Upper lobe of left lung (tissue), 6 donors: ENCODE data around the gene PTPRM. TPM values are rescaled to one million over a fixed set of nuclear protein-coding genes. Genes with fewer than 3 reads are reported as not detected.

Experiments used
- ATAC-seq, 2 donors: fragments of 200-7000 bp; cut with Tn5 transposase; one replicate each; pipeline ENCODE4 v1.9.1; 2022; ENCODE audit warnings: mild to moderate bottlenecking in 2 of 2, moderate library complexity in 2 of 2; ENCODE audit not compliant: low FRiP score in 2 of 2
- DNase-seq, 2 donors: peaks; one replicate each; pipeline ENCODE4 v3.0.0-alpha.2; 2019 to 2020
- H3K27ac ChIP-seq, 4 donors: fragments of 200-600 bp; sonication (generic); one replicate each; pipeline ENCODE4 v1.5.1; 2016 to 2019
- H3K27me3 ChIP-seq, 4 donors: fragments of 200-600 bp; sonication (generic); one replicate each; pipeline ENCODE4 v1.5.1; 2017 to 2019
- H3K36me3 ChIP-seq, 4 donors: fragments of 200-600 bp; sonication (generic); one replicate each; pipeline ENCODE4 v1.5.1; 2016 to 2019
- H3K4me1 ChIP-seq, 4 donors: fragments of 200-600 bp; sonication (generic); one replicate each; pipeline ENCODE4 v1.5.1; 2018 to 2019
- H3K4me3 ChIP-seq, 4 donors: fragments of 200-600 bp; sonication (generic); one replicate each; pipeline ENCODE4 v1.5.1; 2017 to 2019; ENCODE audit warnings: mild to moderate bottlenecking in 2 of 4, moderate library complexity in 1 of 4
- H3K9me3 ChIP-seq, 4 donors: fragments of 200-600 bp; sonication (generic); one replicate each; pipeline ENCODE4 v1.5.1; 2018 to 2019
- EP300 ChIP-seq, 4 donors: sonication (generic); formaldehyde crosslinking; IDR thresholded peaks; one replicate each; pipeline ENCODE4 v1.5.1; 2017; ENCODE audit warnings: antibody characterized with exemption in 4 of 4, control low read depth in 2 of 4
- POLR2A ChIP-seq, 4 donors: fragments of 450-650 bp; IDR thresholded peaks; one replicate each; pipeline ENCODE4 v1.5.1; 2016 to 2017; ENCODE audit warnings: antibody characterized with exemption in 4 of 4, mild to moderate bottlenecking in 2 of 4
- POLR2AphosphoS5 ChIP-seq, 2 donors: sonication (generic); formaldehyde crosslinking; IDR thresholded peaks; one replicate each; pipeline ENCODE4 v1.5.1; 2017; ENCODE audit warnings: antibody characterized with exemption in 2 of 2
- WGBS, 2 donors: methylation state at CpG; one replicate each; pipeline ENCODE4 v1.1.5; 2017 to 2018; 5-methylcytosine and 5-hydroxymethylcytosine counted together
- total RNA-seq, 6 donors: library from RNA; depleted of rRNA in 4 of 6; stranded (reverse); fragments of >200 nt in 4 of 6; gene quantifications; one replicate each; pipeline versions ENCODE4 v1.1.0 to v1.2.1, GENCODE V29; 2016 to 2021
- TF ChIP-seq, protein P1 (sequence below), 6 experiments: fragments of 450-650 bp in 4 of 6; fragments of 200-600 bp in 2 of 6; sonication (generic) in 2 of 6; IDR thresholded peaks; one replicate each; pipeline ENCODE4 v1.5.1; 2016 to 2019; ENCODE audit warnings: antibody characterized with exemption in 6 of 6
- donor health status: DM: no; HTN: no; CAD: no; lungs with moderate emphysema.
- donor health status: DM: no; HTN: yes; CAD: no; lungs with severe emphysema.

PTPRM gene
- total RNA-seq, 6 donors from 2014 or later, result 82.0 to 201 (median 154) TPM

GRCh38 chr18:8379187-8379941, 812.2 kb downstream of the PTPRM start:
- no peak for ATAC-seq
- no peaks in the 10 kb centered on the region for H3K27me3 ChIP-seq
- H3K4me3 ChIP-seq, result no peak overlapping the region
- H3K4me1 ChIP-seq, result peaks cover 0 to 35% (median 8%) of the 10 kb centered on the region in 4 donors
- no peak for TF ChIP-seq EP300 (IDR thresholded peaks at IDR 0.05)
- no peak for TF ChIP-seq POLR2A (IDR thresholded peaks at IDR 0.05)
- no peak for TF ChIP-seq POLR2AphosphoS5 (IDR thresholded peaks at IDR 0.05)
- TF ChIP-seq, protein P1, sequence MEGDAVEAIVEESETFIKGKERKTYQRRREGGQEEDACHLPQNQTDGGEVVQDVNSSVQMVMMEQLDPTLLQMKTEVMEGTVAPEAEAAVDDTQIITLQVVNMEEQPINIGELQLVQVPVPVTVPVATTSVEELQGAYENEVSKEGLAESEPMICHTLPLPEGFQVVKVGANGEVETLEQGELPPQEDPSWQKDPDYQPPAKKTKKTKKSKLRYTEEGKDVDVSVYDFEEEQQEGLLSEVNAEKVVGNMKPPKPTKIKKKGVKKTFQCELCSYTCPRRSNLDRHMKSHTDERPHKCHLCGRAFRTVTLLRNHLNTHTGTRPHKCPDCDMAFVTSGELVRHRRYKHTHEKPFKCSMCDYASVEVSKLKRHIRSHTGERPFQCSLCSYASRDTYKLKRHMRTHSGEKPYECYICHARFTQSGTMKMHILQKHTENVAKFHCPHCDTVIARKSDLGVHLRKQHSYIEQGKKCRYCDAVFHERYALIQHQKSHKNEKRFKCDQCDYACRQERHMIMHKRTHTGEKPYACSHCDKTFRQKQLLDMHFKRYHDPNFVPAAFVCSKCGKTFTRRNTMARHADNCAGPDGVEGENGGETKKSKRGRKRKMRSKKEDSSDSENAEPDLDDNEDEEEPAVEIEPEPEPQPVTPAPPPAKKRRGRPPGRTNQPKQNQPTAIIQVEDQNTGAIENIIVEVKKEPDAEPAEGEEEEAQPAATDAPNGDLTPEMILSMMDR (IDR thresholded peaks at IDR 0.05), result no peak
- peak in 1 of 2 donors; percentile 46 for DNase-seq
- H3K36me3 ChIP-seq, result peaks cover 0 to 53% (median 15%) of the 10 kb centered on the region in 4 donors
- H3K27ac ChIP-seq, result no peak overlapping the region
- H3K9me3 ChIP-seq, result no peaks in the 10 kb centered on the region
- WGBS, 2 donors, result 93 to 95% methylated on average over 19 of the region's 19 CpGs

- peaks cover 4 to 59% (median 21%) of the 10 kb centered on the region in 4 donors for H3K36me3 ChIP-seq
- no peak for TF ChIP-seq POLR2AphosphoS5 (IDR thresholded peaks at IDR 0.05)
- TF ChIP-seq, protein P1 (IDR thresholded peaks at IDR 0.05), result no peak
- TF ChIP-seq EP300 (IDR thresholded peaks at IDR 0.05), result no peak
- no peak for TF ChIP-seq POLR2A (IDR thresholded peaks at IDR 0.05)
- ATAC-seq (no peak), DNase-seq (no peak)
- H3K27ac ChIP-seq, result peak overlapping the region in 1 of 4 donors; percentile 61
- H3K27me3 ChIP-seq, result no peaks in the 10 kb centered on the region
- H3K9me3 ChIP-seq, result no peaks in the 10 kb centered on the region
- 68 to 84% methylated on average over 2 of the region's 2 CpGs for WGBS, 2 donors
- peaks cover 0 to 31% (median 7%) of the 10 kb centered on the region in 4 donors for H3K4me1 ChIP-seq
- H3K4me3 ChIP-seq, result no peak overlapping the region
These were observed 812.9 kb downstream of the PTPRM start for GRCh38 chr18:8380006-8380405.

DNA sequence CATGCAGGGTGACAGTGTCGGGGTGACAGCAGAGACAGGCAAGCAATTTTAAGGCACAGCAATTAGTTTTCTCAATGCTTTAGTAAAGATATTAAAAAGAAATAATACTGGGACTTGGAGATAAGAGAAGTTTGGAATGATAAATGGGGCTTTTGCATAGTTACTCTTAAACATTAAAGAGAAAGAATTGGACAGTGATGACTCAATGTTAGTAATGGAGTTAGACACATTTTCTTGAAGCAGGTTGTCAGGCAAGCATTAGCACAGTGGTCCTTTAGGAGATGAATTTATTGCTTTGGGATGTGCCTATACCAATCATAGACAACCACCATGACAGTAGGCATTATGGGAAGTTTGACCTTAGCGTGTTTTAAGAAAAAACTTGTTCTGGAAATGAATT, 813.8 kb downstream of the PTPRM start:
- Histone ChIP-seq H3K27me3 (no peaks in the 10 kb centered on the region), H3K4me3 (peak overlapping the region in 3 of 4 donors; percentile 5 to 36 (median 22)), H3K9me3 (no peaks in the 10 kb centered on the region), H3K36me3 (peaks cover 4 to 67% (median 28%) of the 10 kb centered on the region in 4 donors), H3K27ac (peak overlapping the region in 1 of 4 donors; percentile 61), H3K4me1 (peaks cover 0 to 25% (median 4%) of the 10 kb centered on the region in 4 donors)
- 80 to 94% methylated on average over 2 of the region's 2 CpGs for WGBS, 2 donors
- TF ChIP-seq, protein P1 (IDR thresholded peaks at IDR 0.05), result no peak
- TF ChIP-seq EP300 (IDR thresholded peaks at IDR 0.05) (no peak), POLR2A (IDR thresholded peaks at IDR 0.05) (no peak), POLR2AphosphoS5 (IDR thresholded peaks at IDR 0.05) (no peak)
- no peak for DNase-seq
- ATAC-seq, result no peak

DNA sequence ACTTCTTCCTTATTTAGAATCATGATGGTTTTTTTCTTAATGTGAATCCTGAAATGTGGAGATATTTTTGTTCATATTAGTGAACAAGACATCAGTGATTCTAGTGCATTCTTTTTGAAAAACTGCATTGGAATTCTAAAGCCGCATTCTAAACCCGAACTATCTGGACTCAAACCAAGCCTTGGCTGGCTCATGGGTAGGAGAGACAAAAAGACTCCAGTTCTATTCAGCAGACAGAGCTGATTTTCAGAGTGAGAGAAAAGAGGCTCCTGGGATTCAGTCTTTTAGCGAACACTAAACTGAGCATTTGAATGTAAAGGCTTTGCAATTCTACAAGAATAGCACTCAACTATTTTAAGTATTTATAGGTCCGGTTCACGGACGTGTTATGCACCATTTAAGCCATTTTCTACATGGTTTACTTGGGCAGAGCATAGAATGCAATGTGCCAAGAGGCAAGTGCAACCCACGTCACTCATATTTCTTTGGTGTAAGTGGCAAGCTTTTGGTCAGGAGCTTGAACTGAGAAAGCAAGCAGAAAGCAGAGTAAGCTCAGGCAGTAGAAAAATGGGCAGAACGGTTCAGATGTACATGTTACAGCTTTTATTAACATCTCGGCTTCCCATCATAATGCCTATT, 814.8 kb downstream of the PTPRM start:
- Histone ChIP-seq H3K36me3 (peaks cover 4 to 62% (median 32%) of the 10 kb centered on the region in 4 donors), H3K27ac (no peak overlapping the region), H3K27me3 (no peaks in the 10 kb centered on the region), H3K4me3 (peak overlapping the region in 2 of 4 donors; percentile 22 to 36), H3K4me1 (peaks cover 0 to 17% (median 3%) of the 10 kb centered on the region in 4 donors), H3K9me3 (no peaks in the 10 kb centered on the region)
- TF ChIP-seq POLR2A (IDR thresholded peaks at IDR 0.05) (no peak), POLR2AphosphoS5 (IDR thresholded peaks at IDR 0.05) (no peak), EP300 (IDR thresholded peaks at IDR 0.05) (no peak)
- TF ChIP-seq, protein P1 (IDR thresholded peaks at IDR 0.05), result no peak
- DNase-seq (no peak), ATAC-seq (no peak)
- 63 to 81% methylated on average over 9 of the region's 9 CpGs for WGBS, 2 donors
